ENCODE data around the gene BICDL2. TPM values are rescaled to one million over a fixed set of nuclear protein-coding genes. Genes with fewer than 3 reads are reported as not detected.

Gene BICDL2
- total and polyA plus RNA-seq, 9 of the 15 experiments (the other 6 are each of a cell fraction or from before 2014, with no cell fraction given), result 0.09 to 0.28 (median 0.09) TPM; not detected in 6

DNA sequence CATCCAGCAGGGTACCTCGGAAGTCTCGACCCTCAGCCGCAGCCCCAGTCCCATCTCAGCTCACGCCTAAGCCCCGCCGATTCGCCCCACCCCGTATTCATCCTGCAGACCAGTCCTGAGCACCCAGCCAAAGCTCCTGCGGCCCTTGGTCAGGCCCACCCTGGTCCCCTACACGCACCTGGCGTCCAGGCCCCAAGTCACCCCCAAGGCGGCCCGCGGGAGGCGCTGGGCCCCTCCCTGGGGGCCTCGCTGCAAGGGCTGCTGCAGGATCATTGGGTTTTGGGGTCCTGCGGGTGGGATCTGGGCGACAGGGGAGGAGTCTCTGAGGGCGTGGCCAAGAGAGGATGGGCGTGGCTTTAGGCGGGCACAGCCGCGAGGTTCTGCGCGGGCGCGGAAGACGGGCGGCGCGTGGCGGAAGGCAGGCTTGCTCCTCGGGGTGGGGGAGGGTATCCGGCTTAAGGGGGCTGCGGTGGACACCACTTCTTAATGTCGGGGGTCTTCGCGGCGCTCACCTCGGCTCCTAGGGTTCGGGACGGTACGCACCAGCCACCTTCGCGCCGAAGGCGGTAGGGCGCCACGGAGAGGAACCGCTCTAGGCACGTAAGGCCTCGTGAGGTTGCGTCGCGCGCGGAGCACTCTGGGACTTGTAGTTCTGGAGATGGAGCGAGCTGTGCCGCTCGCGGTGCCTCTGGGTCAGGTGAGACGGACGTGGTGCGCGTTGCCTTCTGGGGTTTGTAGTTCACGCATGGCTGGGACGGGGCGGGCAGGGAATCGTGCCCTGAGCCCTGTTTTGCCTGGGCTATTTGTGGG, 12.9 kb downstream of the BICDL2 start, which contains the start of the genes HCFC1R1 and THOC6 (continued):
- TF ChIP-seq, protein P1, sequence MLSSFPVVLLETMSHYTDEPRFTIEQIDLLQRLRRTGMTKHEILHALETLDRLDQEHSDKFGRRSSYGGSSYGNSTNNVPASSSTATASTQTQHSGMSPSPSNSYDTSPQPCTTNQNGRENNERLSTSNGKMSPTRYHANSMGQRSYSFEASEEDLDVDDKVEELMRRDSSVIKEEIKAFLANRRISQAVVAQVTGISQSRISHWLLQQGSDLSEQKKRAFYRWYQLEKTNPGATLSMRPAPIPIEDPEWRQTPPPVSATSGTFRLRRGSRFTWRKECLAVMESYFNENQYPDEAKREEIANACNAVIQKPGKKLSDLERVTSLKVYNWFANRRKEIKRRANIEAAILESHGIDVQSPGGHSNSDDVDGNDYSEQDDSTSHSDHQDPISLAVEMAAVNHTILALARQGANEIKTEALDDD (IDR thresholded peaks at IDR 0.05), result no peak
- TF ChIP-seq, protein P2, sequence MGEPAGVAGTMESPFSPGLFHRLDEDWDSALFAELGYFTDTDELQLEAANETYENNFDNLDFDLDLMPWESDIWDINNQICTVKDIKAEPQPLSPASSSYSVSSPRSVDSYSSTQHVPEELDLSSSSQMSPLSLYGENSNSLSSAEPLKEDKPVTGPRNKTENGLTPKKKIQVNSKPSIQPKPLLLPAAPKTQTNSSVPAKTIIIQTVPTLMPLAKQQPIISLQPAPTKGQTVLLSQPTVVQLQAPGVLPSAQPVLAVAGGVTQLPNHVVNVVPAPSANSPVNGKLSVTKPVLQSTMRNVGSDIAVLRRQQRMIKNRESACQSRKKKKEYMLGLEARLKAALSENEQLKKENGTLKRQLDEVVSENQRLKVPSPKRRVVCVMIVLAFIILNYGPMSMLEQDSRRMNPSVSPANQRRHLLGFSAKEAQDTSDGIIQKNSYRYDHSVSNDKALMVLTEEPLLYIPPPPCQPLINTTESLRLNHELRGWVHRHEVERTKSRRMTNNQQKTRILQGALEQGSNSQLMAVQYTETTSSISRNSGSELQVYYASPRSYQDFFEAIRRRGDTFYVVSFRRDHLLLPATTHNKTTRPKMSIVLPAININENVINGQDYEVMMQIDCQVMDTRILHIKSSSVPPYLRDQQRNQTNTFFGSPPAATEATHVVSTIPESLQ (CRISPR knock-in tag; IDR thresholded peaks at IDR 0.05), result no peak; the same call in 1 of the 2 replicates
- TF ChIP-seq, protein P3, sequence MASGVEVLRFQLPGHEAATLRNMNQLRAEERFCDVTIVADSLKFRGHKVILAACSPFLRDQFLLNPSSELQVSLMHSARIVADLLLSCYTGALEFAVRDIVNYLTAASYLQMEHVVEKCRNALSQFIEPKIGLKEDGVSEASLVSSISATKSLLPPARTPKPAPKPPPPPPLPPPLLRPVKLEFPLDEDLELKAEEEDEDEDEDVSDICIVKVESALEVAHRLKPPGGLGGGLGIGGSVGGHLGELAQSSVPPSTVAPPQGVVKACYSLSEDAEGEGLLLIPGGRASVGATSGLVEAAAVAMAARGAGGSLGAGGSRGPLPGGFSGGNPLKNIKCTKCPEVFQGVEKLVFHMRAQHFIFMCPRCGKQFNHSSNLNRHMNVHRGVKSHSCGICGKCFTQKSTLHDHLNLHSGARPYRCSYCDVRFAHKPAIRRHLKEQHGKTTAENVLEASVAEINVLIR (CRISPR knock-in tag; IDR thresholded peaks at IDR 0.05), result peak; percentile 64
- TF ChIP-seq YBX1 (IDR thresholded peaks at IDR 0.05) (no peak), POLR2AphosphoS2 (IDR thresholded peaks at IDR 0.05; ENCODE audit: low read length) (peak; percentile 96), ELF4 (CRISPR knock-in tag; IDR thresholded peaks at IDR 0.05) (no peak), XRCC4 (IDR thresholded peaks at IDR 0.05; ENCODE audit: extremely low read depth, insufficient read depth, insufficient read length) (no peak), XRCC3 (IDR thresholded peaks at IDR 0.05) (no peak), HNRNPL (IDR thresholded peaks at IDR 0.05; ENCODE audit: low read depth, low read length) (0 out of 2 replicates have a peak, but pooled peaks have one; percentile 45), SLC30A9 (CRISPR knock-in tag; IDR thresholded peaks at IDR 0.05) (no peak), RCOR1 (IDR thresholded peaks at IDR 0.05; ENCODE audit: borderline replicate concordance in 1 of 2, low read depth in 2 of 2, low read length in 2 of 2) (no peak; a peak in 1 of 4 replicates), ERF (CRISPR knock-in tag; IDR thresholded peaks at IDR 0.05) (peak; percentile 24; the same call in 1 of the 2 replicates), ZNF561 (CRISPR knock-in tag; conservative IDR thresholded peaks at IDR 0.05) (no peak), KLF16 (IDR thresholded peaks at IDR 0.05) (no peak), SP2 (IDR thresholded peaks at IDR 0.05; ENCODE audit: extremely low read depth, low read depth, low read length, poor library complexity, severe bottlenecking) (no peak)
- TF ChIP-seq, protein P4, sequence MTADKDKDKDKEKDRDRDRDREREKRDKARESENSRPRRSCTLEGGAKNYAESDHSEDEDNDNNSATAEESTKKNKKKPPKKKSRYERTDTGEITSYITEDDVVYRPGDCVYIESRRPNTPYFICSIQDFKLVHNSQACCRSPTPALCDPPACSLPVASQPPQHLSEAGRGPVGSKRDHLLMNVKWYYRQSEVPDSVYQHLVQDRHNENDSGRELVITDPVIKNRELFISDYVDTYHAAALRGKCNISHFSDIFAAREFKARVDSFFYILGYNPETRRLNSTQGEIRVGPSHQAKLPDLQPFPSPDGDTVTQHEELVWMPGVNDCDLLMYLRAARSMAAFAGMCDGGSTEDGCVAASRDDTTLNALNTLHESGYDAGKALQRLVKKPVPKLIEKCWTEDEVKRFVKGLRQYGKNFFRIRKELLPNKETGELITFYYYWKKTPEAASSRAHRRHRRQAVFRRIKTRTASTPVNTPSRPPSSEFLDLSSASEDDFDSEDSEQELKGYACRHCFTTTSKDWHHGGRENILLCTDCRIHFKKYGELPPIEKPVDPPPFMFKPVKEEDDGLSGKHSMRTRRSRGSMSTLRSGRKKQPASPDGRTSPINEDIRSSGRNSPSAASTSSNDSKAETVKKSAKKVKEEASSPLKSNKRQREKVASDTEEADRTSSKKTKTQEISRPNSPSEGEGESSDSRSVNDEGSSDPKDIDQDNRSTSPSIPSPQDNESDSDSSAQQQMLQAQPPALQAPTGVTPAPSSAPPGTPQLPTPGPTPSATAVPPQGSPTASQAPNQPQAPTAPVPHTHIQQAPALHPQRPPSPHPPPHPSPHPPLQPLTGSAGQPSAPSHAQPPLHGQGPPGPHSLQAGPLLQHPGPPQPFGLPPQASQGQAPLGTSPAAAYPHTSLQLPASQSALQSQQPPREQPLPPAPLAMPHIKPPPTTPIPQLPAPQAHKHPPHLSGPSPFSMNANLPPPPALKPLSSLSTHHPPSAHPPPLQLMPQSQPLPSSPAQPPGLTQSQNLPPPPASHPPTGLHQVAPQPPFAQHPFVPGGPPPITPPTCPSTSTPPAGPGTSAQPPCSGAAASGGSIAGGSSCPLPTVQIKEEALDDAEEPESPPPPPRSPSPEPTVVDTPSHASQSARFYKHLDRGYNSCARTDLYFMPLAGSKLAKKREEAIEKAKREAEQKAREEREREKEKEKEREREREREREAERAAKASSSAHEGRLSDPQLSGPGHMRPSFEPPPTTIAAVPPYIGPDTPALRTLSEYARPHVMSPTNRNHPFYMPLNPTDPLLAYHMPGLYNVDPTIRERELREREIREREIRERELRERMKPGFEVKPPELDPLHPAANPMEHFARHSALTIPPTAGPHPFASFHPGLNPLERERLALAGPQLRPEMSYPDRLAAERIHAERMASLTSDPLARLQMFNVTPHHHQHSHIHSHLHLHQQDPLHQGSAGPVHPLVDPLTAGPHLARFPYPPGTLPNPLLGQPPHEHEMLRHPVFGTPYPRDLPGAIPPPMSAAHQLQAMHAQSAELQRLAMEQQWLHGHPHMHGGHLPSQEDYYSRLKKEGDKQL (CRISPR knock-in tag; IDR thresholded peaks at IDR 0.05; ENCODE audit: borderline replicate concordance), result no peak
- TF ChIP-seq, protein P5, sequence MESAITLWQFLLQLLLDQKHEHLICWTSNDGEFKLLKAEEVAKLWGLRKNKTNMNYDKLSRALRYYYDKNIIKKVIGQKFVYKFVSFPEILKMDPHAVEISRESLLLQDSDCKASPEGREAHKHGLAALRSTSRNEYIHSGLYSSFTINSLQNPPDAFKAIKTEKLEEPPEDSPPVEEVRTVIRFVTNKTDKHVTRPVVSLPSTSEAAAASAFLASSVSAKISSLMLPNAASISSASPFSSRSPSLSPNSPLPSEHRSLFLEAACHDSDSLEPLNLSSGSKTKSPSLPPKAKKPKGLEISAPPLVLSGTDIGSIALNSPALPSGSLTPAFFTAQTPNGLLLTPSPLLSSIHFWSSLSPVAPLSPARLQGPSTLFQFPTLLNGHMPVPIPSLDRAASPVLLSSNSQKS (CRISPR knock-in tag; IDR thresholded peaks at IDR 0.05), result no peak

All from K562 (cell line).